ENCODE results near the gene AMELX.

DNA sequence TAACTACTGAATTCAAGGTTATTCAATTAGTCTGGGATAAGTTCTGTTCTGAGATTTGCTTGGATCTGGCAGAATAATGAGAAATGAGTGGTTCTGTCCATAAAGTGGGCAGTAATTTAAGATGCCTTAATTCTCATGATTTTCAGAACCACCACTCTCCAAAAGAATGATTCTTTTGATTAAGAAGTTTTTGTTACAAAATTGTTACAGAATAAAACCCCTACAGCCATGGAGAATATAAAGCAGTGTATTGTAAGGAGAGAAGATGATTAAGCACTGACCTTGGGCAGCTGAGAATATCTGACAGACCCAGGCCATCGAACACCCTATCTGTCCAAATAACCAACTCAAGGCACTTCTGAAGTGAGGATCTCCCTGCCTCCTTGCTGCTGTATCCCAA, 12.4 kb downstream of the AMELX start:
- no peak for TF ChIP-seq KDM5A (IDR thresholded peaks at IDR 0.05; ENCODE audit: low read length)
- TF ChIP-seq BRCA1 (IDR thresholded peaks at IDR 0.05; ENCODE audit: low read depth, low read length): no peak
- no peak for TF ChIP-seq CEBPB (IDR thresholded peaks at IDR 0.05; ENCODE audit: low read depth, low read length)
